Measurements from ENCODE around the gene RNF217.

Gene RNF217

DNA sequence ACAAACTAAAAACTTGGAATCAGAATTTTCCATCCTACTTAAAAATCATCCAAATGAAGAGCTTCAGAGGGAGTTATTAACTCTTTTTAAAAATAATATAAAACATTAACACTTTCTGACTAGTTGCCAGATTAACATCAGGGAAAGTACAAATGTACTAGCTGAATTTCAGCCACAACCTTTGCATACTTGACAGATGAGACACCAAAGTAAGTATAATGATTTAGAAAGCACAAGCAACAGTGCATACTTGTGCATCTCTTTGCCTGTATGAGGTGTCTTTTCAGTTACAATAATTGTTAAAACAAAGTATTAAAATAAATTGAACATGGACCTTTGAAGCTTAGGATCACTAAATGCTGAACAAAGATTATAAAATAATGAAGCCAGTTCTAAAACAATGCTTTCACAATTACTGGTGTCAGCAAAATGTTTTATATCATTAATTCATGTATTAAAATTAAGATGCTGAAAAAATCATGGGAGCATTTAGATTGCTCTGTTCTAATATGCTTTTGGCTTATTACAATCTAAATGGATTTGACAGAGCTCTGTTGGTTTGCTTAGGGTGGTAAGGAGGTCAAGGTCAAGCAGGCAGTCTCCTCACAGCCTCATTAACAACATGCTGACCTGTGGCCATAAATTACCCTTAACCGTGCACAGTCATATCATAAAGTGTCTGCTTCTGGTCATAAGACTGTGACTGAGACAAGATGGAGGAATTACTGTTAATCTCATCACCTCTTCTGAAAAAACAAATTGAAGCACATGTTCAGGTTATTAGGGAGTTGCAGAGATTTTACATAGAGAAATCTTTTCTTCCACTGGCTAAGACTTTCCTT lies 15.1 kb downstream of the RNF217 start:
- peaks cover 8% of the 10 kb centered on the region; the same call in 1 of the 2 replicates for H3K36me3 ChIP-seq (ENCODE audit: control insufficient read depth, insufficient read depth, low read length)
- H3K4me3 ChIP-seq (ENCODE audit: low read depth, low read length): no peak overlapping the region

DNA sequence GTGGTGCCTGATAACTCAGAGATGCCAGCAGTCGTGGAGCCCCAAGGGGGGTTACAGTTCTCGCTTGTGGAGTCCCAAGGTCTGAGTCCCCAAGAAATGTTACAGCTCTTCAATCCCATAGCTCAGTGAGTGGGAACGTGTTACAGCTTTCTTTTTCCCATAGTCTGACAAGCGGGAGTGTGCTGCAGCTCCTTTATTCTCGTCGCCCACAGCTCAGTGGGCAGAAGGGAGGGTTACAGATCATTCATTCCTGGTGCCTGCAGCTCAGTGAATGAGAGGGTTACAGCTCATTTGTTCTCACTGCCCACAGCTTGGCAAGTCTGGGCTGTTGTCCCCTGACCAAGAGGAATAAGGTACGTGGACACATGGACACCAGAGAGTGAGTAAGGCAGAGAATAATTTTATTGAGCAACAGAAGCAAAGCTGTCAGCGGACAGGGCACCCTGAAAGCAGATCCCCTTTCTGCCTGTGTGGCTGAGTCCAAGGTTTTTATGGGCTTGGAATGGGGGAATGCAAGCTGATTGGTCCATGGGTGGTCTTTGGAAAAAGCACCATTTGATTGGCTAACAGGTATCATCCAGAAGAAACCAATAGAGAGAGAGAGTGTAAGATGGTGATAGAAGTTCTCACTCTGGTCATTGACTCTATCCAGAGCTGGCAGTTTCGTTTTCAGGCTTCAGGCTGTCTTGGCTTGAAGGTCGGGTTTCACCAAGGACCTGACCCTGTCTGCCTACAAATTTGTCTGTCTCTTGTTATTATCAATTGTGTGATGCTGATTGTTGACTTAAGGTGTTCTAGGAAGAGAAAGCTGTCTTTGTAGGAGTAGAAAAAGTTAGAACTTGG lies 16.4 kb downstream of the RNF217 start:
- Histone ChIP-seq H3K9ac (ENCODE audit: low read length) (no peak overlapping the region), H3K4me1 (ENCODE audit: control insufficient read depth, insufficient read depth, low read length) (peaks cover 14% of the 10 kb centered on the region), H3K9me3 (ENCODE audit: control insufficient read depth, insufficient read depth, low read depth, low read length) (peaks cover 7% of the 10 kb centered on the region; the same call in 1 of the 2 replicates), H3K36me3 (ENCODE audit: control insufficient read depth, insufficient read depth, low read length) (peaks cover 8% of the 10 kb centered on the region; the same call in 1 of the 2 replicates), H3K4me3 (ENCODE audit: low read depth, low read length) (no peak overlapping the region), H3K27ac (ENCODE audit: low read depth, low read length) (no peak overlapping the region), H3K27me3 (ENCODE audit: control insufficient read depth, insufficient read depth, low read length) (no peaks in the 10 kb centered on the region)

More for the DNA sequence above, 15.1 kb downstream of the RNF217 start:
- H3K27me3 ChIP-seq (ENCODE audit: control insufficient read depth, insufficient read depth, low read length): no peaks in the 10 kb centered on the region
- H3K27ac ChIP-seq (ENCODE audit: low read depth, low read length): no peak overlapping the region
- H3K9me3 ChIP-seq (ENCODE audit: control insufficient read depth, insufficient read depth, low read depth, low read length): peaks cover 7% of the 10 kb centered on the region; the same call in 1 of the 2 replicates
- H3K9ac ChIP-seq (ENCODE audit: low read length): no peak overlapping the region
- H3K4me1 ChIP-seq (ENCODE audit: control insufficient read depth, insufficient read depth, low read length): peaks cover 14% of the 10 kb centered on the region

DNA sequence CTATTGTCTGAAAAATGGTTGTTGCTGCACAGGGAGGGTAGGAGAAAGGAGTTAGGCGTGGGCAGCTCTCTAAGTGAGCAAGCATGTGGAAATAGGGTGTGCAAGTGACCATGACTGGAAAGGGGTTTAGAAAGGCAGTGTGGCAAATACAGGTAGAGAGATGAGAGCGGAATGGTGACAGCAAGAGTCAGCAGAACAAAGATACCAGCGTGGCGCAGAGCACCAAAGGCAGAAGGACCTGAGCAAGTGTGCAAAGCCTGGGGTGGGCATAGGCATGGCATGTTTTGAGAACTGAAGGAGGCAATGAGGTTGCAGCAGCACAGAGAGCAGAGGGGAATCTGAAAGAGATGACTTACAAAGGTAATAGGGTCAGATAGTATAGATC lies 17.0 kb downstream of the RNF217 start:
- Histone ChIP-seq H3K27me3 (ENCODE audit: control insufficient read depth, insufficient read depth, low read length) (no peaks in the 10 kb centered on the region), H3K9ac (ENCODE audit: low read length) (no peak overlapping the region), H3K4me1 (ENCODE audit: control insufficient read depth, insufficient read depth, low read length) (peaks cover 14% of the 10 kb centered on the region), H3K36me3 (ENCODE audit: control insufficient read depth, insufficient read depth, low read length) (peaks cover 8% of the 10 kb centered on the region; the same call in 1 of the 2 replicates), H3K4me3 (ENCODE audit: low read depth, low read length) (no peak overlapping the region), H3K9me3 (ENCODE audit: control insufficient read depth, insufficient read depth, low read depth, low read length) (peaks cover 7% of the 10 kb centered on the region; the same call in 1 of the 2 replicates), H3K27ac (ENCODE audit: low read depth, low read length) (no peak overlapping the region)

DNA sequence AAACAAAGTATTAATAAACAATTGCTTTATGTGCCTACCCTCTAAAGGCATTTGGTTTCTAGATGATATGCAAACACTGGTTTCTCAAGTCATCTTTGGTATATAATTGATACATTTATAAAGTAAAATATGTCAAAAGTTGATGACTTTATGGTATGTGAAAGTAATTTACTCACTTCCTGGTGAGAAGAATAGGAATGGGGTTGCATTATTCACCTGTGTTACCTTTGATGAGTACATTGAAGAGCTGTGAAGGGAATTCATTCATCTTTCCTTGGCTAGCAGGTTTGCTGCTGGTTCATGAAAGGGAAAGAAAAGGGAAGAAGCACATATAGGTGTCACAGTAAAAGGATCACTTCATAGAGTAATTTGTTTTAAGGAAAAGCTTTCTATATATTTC lies 20.4 kb downstream of the RNF217 start:
- H3K27me3 ChIP-seq (ENCODE audit: control insufficient read depth, insufficient read depth, low read length): no peaks in the 10 kb centered on the region
- H3K9ac ChIP-seq (ENCODE audit: low read length): no peak overlapping the region
- no peak overlapping the region for H3K4me3 ChIP-seq (ENCODE audit: low read depth, low read length)
- peaks cover 8% of the 10 kb centered on the region; the same call in 1 of the 2 replicates for H3K36me3 ChIP-seq (ENCODE audit: control insufficient read depth, insufficient read depth, low read length)
- peaks cover 7% of the 10 kb centered on the region; the same call in 1 of the 2 replicates for H3K9me3 ChIP-seq (ENCODE audit: control insufficient read depth, insufficient read depth, low read depth, low read length)
- no peak overlapping the region for H3K27ac ChIP-seq (ENCODE audit: low read depth, low read length)
- H3K4me1 ChIP-seq (ENCODE audit: control insufficient read depth, insufficient read depth, low read length): peaks cover 14% of the 10 kb centered on the region

- no peak overlapping the region for H3K9ac ChIP-seq (ENCODE audit: low read length)
- H3K27ac ChIP-seq (ENCODE audit: low read depth, low read length): no peak overlapping the region
- H3K27me3 ChIP-seq (ENCODE audit: control insufficient read depth, insufficient read depth, low read length): no peaks in the 10 kb centered on the region
- H3K4me1 ChIP-seq (ENCODE audit: control insufficient read depth, insufficient read depth, low read length): peaks cover 14% of the 10 kb centered on the region
- no peak overlapping the region for H3K4me3 ChIP-seq (ENCODE audit: low read depth, low read length)
- peaks cover 5% of the 10 kb centered on the region; the same call in 1 of the 2 replicates for H3K9me3 ChIP-seq (ENCODE audit: control insufficient read depth, insufficient read depth, low read depth, low read length)
- H3K36me3 ChIP-seq (ENCODE audit: control insufficient read depth, insufficient read depth, low read length): 0 out of 2 replicates have a peak, but pooled peaks cover 3% of the 10 kb centered on the region
Measured at GRCh38 chr6:124983383-124984083, 21.3 kb downstream of the RNF217 start.

DNA sequence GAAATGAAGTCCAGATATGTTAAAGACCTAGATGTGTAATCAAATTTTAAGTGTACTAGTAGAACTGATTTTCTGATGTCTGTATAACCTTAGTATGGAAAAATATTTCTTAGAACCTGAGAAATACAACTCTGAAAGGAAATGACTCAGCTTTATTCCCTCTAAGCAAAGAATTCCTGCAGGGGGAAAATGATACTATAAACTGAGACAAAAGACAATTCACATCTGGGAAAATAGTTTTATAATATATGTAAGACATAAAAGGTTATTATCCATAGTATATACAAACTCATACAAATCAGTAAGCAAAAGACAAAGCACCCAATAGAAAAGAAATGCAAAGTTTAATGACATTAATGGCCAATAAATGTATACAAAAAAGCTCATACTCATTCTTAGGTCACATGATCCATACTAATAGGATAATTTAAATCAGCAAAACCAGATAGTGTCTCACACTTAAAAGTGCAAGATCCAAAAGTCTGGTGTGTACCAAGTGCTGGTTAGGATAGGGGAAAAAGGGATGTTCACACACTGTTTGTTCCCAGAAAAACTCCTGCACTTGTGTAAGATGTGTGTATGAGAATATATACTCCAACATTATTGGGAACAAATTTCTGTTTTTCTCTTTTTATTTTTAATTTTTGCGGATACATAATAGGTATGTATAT lies 22.6 kb downstream of the RNF217 start:
- H3K9ac ChIP-seq (ENCODE audit: low read length): no peak overlapping the region
- H3K4me1 ChIP-seq (ENCODE audit: control insufficient read depth, insufficient read depth, low read length): peaks cover 14% of the 10 kb centered on the region
- H3K27me3 ChIP-seq (ENCODE audit: control insufficient read depth, insufficient read depth, low read length): no peaks in the 10 kb centered on the region
- H3K36me3 ChIP-seq (ENCODE audit: control insufficient read depth, insufficient read depth, low read length): no peaks in the 10 kb centered on the region
- no peak overlapping the region for H3K4me3 ChIP-seq (ENCODE audit: low read depth, low read length)
- H3K9me3 ChIP-seq (ENCODE audit: control insufficient read depth, insufficient read depth, low read depth, low read length): no peaks in the 10 kb centered on the region
- H3K27ac ChIP-seq (ENCODE audit: low read depth, low read length): no peak overlapping the region

DNA sequence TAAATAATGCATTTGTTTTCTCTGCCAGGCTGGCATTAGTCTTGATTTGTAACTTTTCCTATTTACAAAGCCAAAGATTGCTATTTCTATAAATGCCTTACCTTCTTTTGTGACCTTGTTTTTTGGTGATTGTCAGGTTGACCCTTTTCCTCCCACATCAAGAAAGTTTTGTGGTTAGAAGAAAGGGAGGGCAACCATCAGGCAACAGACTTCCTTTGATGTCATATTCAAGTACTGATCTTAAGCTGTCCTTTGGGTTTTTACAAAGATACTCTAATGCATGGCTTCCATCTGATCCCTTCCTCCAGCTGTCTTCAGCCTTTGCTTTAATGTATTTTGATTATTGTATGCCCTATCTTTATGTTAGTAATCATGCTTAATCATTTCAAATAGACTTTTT lies 23.9 kb downstream of the RNF217 start:
- Histone ChIP-seq H3K36me3 (ENCODE audit: control insufficient read depth, insufficient read depth, low read length) (no peaks in the 10 kb centered on the region), H3K4me1 (ENCODE audit: control insufficient read depth, insufficient read depth, low read length) (peaks cover 5% of the 10 kb centered on the region), H3K9ac (ENCODE audit: low read length) (no peak overlapping the region), H3K9me3 (ENCODE audit: control insufficient read depth, insufficient read depth, low read depth, low read length) (no peaks in the 10 kb centered on the region), H3K27me3 (ENCODE audit: control insufficient read depth, insufficient read depth, low read length) (no peaks in the 10 kb centered on the region), H3K4me3 (ENCODE audit: low read depth, low read length) (no peak overlapping the region), H3K27ac (ENCODE audit: low read depth, low read length) (no peak overlapping the region)

DNA sequence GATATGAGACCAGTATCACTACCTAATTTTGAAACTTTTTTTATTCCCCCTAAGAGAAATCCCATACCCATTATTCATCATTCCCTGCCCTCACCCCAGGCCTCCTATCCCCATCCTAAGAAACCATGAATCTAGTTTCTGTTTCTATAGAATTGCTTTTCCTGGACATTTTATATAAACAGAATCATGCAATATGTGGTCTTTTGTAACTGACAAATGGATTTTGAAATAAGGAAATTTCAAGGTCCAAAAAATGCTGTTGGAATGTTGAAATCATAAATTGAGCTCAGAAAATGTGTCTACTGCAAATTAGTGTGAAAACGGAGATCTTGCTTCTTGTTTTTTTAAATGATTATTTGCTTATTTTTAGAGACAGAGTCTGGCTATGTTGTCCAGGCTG lies 25.1 kb downstream of the RNF217 start:
- H3K4me3 ChIP-seq (ENCODE audit: low read depth, low read length): no peak overlapping the region
- no peaks in the 10 kb centered on the region for H3K36me3 ChIP-seq (ENCODE audit: control insufficient read depth, insufficient read depth, low read length)
- H3K4me1 ChIP-seq (ENCODE audit: control insufficient read depth, insufficient read depth, low read length): peaks cover 6% of the 10 kb centered on the region
- no peaks in the 10 kb centered on the region for H3K27me3 ChIP-seq (ENCODE audit: control insufficient read depth, insufficient read depth, low read length)
- H3K9me3 ChIP-seq (ENCODE audit: control insufficient read depth, insufficient read depth, low read depth, low read length): no peaks in the 10 kb centered on the region
- no peak overlapping the region for H3K9ac ChIP-seq (ENCODE audit: low read length)
- no peak overlapping the region for H3K27ac ChIP-seq (ENCODE audit: low read depth, low read length)

- Histone ChIP-seq H3K9me3 (ENCODE audit: control insufficient read depth, insufficient read depth, low read depth, low read length) (no peaks in the 10 kb centered on the region), H3K36me3 (ENCODE audit: control insufficient read depth, insufficient read depth, low read length) (no peaks in the 10 kb centered on the region), H3K4me1 (ENCODE audit: control insufficient read depth, insufficient read depth, low read length) (peaks cover 6% of the 10 kb centered on the region), H3K9ac (ENCODE audit: low read length) (no peak overlapping the region), H3K27ac (ENCODE audit: low read depth, low read length) (no peak overlapping the region), H3K27me3 (ENCODE audit: control insufficient read depth, insufficient read depth, low read length) (no peaks in the 10 kb centered on the region), H3K4me3 (ENCODE audit: low read depth, low read length) (no peak overlapping the region)
Measured at GRCh38 chr6:124987999-124988591, 25.9 kb downstream of the RNF217 start.
